H54 (cell line): ENCODE data around the gene PIP5K1C.

Source experiments
- DNase-seq: peaks from one replicate; pipeline ENCODE4 v3.0.0; 2011; ENCODE audit warnings: low spot score, mixed read lengths; ENCODE audit not compliant: insufficient read length
- FAIRE-seq: peaks from 3 replicates; lab custom pipeline; 2011; peaks lifted over from hg19 to GRCh38; lab: Jason Lieb, UNC
- POLR2A ChIP-seq: IDR thresholded peaks from 2 replicates; pipeline ENCODE4 v1.6.1; 2011; ENCODE audit warnings: low read depth, mild to moderate bottlenecking, low read length

PIP5K1C gene

GRCh38 chr19:3732108-3732507 lies 31.8 kb upstream of the PIP5K1C start:
- no peak for TF ChIP-seq POLR2A
- no peak for FAIRE-seq
- DNase-seq = no peak

DNA sequence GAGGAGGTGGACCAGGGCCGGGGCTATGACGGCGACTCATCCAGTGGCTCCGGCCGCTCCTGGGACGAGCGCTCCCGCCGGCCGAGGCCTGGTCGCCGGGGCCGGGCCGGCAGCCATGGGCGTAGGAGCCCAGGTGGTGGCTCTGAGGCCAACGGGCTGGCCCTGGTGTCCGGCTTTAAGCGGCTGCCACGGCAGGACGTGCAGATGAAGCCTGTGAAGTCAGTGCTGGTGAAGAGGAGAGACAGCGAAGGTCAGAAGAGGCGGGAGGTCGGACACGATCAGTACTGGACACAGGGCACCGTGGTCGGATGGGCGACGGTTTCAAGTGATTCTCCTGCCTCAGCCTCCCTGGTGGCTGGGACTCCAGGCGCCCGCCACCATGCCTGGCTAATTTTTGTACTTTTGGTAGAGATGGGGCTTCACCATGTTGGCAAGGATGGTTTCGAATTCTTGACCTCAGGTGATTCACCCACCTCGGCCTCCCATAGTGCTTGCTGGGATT lies 30.2 kb upstream of the PIP5K1C start:
- DNase-seq (no peak), FAIRE-seq (no peak)
- TF ChIP-seq POLR2A = no peak

GRCh38 chr19:3725640-3726310 lies 25.5 kb upstream of the PIP5K1C start:
- no peak for DNase-seq
- no peak for FAIRE-seq
- no peak for TF ChIP-seq POLR2A

DNA sequence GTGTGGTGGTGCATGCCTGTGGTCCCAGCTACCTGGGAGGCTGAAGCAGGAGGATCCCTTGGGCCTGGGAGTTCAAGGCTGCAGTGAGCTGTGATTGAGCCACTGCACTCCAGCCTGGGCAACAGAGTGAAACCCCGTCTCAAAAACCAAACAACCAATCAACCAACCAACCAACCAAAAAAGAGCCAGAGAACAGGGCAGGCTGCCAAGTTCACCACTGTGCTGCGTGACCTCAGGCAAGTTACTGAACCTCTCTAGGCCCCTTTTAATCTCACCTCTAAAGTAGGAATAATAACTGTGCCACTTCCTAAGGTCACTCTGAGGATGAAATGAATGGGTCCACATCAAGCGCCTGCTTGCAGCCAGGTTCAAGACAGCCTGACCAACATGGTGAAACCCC lies 24.9 kb upstream of the PIP5K1C start:
- FAIRE-seq (no peak), DNase-seq (no peak)
- TF ChIP-seq POLR2A = no peak

DNA sequence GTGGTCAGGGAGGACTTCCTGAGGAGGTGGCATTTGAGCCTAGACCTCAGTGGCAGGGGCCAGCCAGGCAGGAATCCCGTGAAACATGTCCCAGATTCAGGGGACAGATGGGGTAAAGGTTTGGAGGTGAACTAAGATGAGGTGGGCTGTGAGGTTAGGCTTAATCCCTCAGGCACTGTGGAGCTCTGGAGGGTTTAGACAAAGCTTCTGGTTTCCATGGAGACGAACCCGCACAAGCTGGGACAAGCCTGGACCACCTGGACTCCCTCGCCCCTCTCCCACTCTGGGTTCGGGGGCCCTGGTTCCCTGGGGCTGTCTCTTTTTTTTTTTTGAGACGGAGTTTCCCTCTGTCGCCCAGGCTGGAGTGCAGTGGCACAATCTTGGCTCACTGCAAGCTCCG lies 23.6 kb upstream of the PIP5K1C start:
- DNase-seq (no peak), FAIRE-seq (no peak)
- no peak for TF ChIP-seq POLR2A

DNA sequence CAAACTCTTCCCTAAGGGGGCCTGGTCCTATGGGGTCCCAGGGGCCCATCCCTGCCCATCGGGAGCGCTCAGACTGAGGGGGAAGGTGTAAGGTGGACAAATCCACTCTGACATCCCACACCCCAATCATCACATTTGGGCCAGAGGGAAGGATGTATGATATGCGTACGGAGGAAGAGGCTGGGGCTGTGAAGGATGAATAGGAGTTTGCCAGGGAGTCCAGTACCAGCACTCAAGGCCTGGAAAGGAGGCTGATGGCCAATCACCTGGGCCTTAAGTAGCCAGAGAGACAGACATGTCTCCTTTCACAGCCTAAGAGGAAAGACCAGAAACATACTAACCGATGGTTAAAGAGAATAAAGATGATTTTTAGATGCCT lies 22.8 kb upstream of the PIP5K1C start:
- no peak for FAIRE-seq
- no peak for DNase-seq
- TF ChIP-seq POLR2A = no peak

- FAIRE-seq = no peak
- DNase-seq = no peak
Observed at GRCh38 chr19:3722443-3723109, 22.3 kb upstream of the PIP5K1C start.

GRCh38 chr19:3721887-3722442 lies 21.7 kb upstream of the PIP5K1C start:
- no peak for TF ChIP-seq POLR2A
- FAIRE-seq (no peak), DNase-seq (no peak)

More at GRCh38 chr19:3722443-3723109, 22.3 kb upstream of the PIP5K1C start:
- no peak for TF ChIP-seq POLR2A

DNA sequence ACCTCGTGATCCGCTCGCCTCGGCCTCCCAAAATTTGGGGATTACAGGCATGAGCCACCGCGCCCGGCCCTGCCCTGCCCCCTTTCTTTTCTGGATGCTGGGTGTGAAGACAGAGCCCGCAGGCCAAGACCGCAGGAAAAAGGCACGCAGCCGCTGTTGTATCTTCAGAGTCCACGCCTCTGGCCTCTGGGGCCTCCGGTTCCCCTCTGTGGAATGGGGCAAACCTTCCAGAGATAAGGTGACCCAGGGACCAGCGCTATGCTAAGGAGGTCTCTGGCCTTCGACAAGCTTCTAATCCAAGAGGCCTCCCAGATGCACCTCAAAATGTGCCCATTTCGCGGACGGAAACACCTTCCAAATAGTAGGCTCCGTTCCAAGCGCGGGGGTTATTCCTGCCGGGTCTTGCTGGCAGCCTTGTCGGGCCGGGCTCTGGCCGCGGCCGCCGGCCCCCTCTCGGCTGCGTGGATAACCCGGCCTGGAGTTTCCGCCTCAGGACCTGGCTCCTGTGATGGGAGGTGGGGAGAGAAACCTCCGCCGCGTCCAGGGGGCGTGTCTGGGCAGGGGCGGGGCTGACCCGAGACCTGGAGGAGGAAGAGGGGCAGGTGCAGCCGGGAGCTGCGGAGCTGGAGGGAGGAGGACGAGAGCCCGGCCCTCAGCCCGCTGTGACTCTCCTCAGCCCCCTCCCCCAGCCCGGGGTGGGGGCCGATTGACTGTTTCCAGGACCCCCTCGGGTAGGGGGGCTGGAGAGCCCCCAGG lies 21.0 kb upstream of the PIP5K1C start:
- FAIRE-seq (no peak), DNase-seq (peak; percentile 83)
- no peak for TF ChIP-seq POLR2A

- FAIRE-seq (no peak), DNase-seq (no peak)
- no peak for TF ChIP-seq POLR2A
Observed at GRCh38 chr19:3720349-3720917, 20.2 kb upstream of the PIP5K1C start.

DNA sequence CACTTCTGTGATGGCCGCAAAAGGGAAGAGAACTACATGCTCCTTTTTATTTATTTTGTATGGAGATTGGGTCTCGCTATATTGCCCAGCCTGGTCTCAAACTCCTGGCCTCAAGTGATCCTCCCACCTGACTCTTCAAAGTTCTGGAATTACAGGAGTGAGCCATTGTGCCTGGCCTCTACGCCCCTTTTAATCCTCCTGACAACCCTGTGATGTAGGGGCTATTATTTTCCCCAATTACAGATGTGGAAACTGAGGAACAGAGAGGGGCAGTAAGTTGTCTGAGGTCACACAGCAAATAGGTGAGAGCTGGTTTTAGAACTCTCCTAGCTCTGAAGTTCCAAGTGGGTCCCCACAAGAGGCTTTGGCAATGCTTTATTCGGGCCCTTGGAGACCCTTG lies 19.6 kb upstream of the PIP5K1C start:
- no peak for DNase-seq
- TF ChIP-seq POLR2A = no peak
- FAIRE-seq = no peak

GRCh38 chr19:3716147-3716668 lies 15.9 kb upstream of the PIP5K1C start:
- no peak for TF ChIP-seq POLR2A
- DNase-seq (no peak), FAIRE-seq (no peak)
